UCSD-AML1 (cell line): Measurements from ENCODE around the gene RAB27A.
"Not testable (repeated sequence)": the region's sequence is repeated elsewhere in the genome, so short reads cannot be mapped to it uniquely, and the experiment has no call there.

Source experiments
- DNase-seq: peaks from one replicate; lab custom pipeline; 2025; ENCODE audit not compliant: unreplicated experiment; lab: John Stamatoyannopoulos, UW

Gene RAB27A

GRCh38 chr15:55252201-55252600, 37.4 kb downstream of the RAB27A start:
- not testable (repeated sequence) for DNase-seq

- DNase-seq, result no peak
Measured at GRCh38 chr15:55250941-55251340, 38.7 kb downstream of the RAB27A start.

- DNase-seq, result no peak
Measured at GRCh38 chr15:55250392-55250791, 39.2 kb downstream of the RAB27A start.

GRCh38 chr15:55249885-55250284, 39.7 kb downstream of the RAB27A start:
- not testable (repeated sequence) for DNase-seq

GRCh38 chr15:55248895-55249294, 40.7 kb downstream of the RAB27A start:
- DNase-seq, result no peak

GRCh38 chr15:55247766-55248427, 41.7 kb downstream of the RAB27A start:
- no peak for DNase-seq

- DNase-seq, result no peak
Measured at GRCh38 chr15:55247311-55247710, 42.3 kb downstream of the RAB27A start.

GRCh38 chr15:55246567-55246966, 43.0 kb downstream of the RAB27A start:
- DNase-seq, result no peak

- DNase-seq, result no peak
Measured at GRCh38 chr15:55245059-55245458, 44.6 kb downstream of the RAB27A start.

GRCh38 chr15:55241891-55242290, 47.7 kb downstream of the RAB27A start:
- DNase-seq, result no peak

GRCh38 chr15:55241186-55241585, 48.4 kb downstream of the RAB27A start:
- no peak for DNase-seq

- DNase-seq, result no peak
Measured at GRCh38 chr15:55240125-55240760, 49.4 kb downstream of the RAB27A start.

- DNase-seq, result no peak
Measured at GRCh38 chr15:55239440-55240124, 50.0 kb downstream of the RAB27A start.

- no peak for DNase-seq
Measured at GRCh38 chr15:55238877-55239276, 50.7 kb downstream of the RAB27A start.

GRCh38 chr15:55237219-55238130, 52.1 kb downstream of the RAB27A start:
- DNase-seq, result no peak

- no peak for DNase-seq
Measured at GRCh38 chr15:55235546-55236036, 54.0 kb downstream of the RAB27A start.

- no peak for DNase-seq
Measured at GRCh38 chr15:55234800-55235104, 54.9 kb downstream of the RAB27A start.

GRCh38 chr15:55234104-55234799, 55.4 kb downstream of the RAB27A start:
- no peak for DNase-seq

GRCh38 chr15:55231455-55231854, 58.2 kb downstream of the RAB27A start:
- DNase-seq, result no peak

- no peak for DNase-seq
Measured at GRCh38 chr15:55230953-55231352, 58.7 kb downstream of the RAB27A start.
